Left lung (tissue), 10 donors: ENCODE results near the gene MLPH. TPM values are rescaled to one million over a fixed set of nuclear protein-coding genes. Genes with fewer than 3 reads are reported as not detected.

Experiments
- ATAC-seq: fragments of 200-7000 bp; cut with Tn5 transposase; one replicate; pipeline ENCODE4 v1.9.1; 2020; ENCODE audit warnings: moderate library complexity
- DNase-seq, 4 donors: peaks; one replicate each; pipeline ENCODE4 v3.0.0-alpha.2; 2013 to 2020
- H3K27ac ChIP-seq, 2 donors: fragments of 200-600 bp; sonication (generic) in 1 of 2; one replicate each; pipeline versions ENCODE4 v1.5.0 to v1.8.0; 2020 to 2021
- H3K27me3 ChIP-seq, 2 donors: fragments of 200-600 bp; sonication (generic) in 1 of 2; one replicate each; pipeline versions ENCODE4 v1.5.0 to v1.8.0; 2020 to 2021
- H3K36me3 ChIP-seq, 2 donors: fragments of 200-600 bp; sonication (generic) in 1 of 2; one replicate each; pipeline versions ENCODE4 v1.5.0 to v1.8.0; 2020 to 2021
- H3K4me1 ChIP-seq, 2 donors: fragments of 200-600 bp; one replicate each; pipeline ENCODE4 v1.8.0; 2021
- H3K4me3 ChIP-seq, 2 donors: fragments of 200-600 bp; sonication (generic) in 1 of 2; one replicate each; pipeline versions ENCODE4 v1.5.0 to v1.8.0; 2020 to 2021; ENCODE audit warnings: mild to moderate bottlenecking in 1 of 2
- H3K9me3 ChIP-seq, 2 donors: fragments of 200-600 bp; sonication (generic) in 1 of 2; one replicate each; pipeline versions ENCODE4 v1.5.0 to v1.8.0; 2020 to 2021
- intact Hi-C, 2 donors: fragments of 100-400 bp; cut with DNase I; formaldehyde crosslinking; loops; one replicate each; pipeline versions ENCODE4 v1.11.2 to v1.14.2; 2022
- polyA plus RNA-seq, 6 donors: library from polyadenylated mRNA; unstranded; fragments of 120-200 nt; gene quantifications; one replicate each; pipeline ENCODE4 v1.2.1, GENCODE V29; 2013; ENCODE audit not compliant: insufficient read length in 6 of 6
- total RNA-seq, 2 donors: library from RNA; stranded (reverse); fragmentation: NEBNext Ultra II Directional; extraction: Animal tissue kit (Norgen Biotek cat#: 25700); gene quantifications; one replicate each; pipeline ENCODE4 v1.2.1, GENCODE V29; 2021
- TF ChIP-seq, protein P1 (sequence below), 2 donors: fragments of 200-600 bp; sonication (generic) in 1 of 2; IDR thresholded peaks; one replicate each; pipeline versions ENCODE4 v1.5.0 to v1.8.0; 2021; ENCODE audit warnings: antibody characterized with exemption in 2 of 2
- donor health status: DM: no; HTN: yes; CAD: no.
- donor health status: DM: no; HTN: no; CAD: no.

MLPH gene
- total and polyA plus RNA-seq, 8 donors = 1.9 to 296 (median 3.2) TPM

DNA sequence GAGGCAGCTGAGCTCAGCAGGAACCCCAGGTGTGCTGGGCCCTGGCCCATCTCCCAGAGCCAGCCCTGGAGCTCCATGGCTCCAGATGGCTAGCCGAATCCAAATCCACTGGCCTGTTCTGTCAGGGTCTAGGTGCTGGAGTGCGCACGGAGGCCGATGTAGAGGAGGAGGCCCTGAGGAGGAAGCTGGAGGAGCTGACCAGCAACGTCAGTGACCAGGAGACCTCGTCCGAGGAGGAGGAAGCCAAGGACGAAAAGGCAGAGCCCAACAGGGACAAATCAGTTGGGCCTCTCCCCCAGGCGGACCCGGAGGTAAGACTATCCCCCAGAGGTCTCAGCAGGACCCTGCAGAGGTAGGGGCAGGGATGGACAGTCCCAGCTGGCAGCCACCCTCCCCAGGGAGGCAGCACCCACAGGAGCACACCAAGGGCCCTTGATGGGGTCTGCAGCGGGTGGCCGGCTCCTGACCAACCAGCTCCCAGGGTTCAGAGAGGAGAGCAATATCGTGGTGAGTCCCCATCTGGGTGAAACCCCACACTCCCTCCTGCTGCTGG, 53.2 kb downstream of the MLPH start:
- Histone ChIP-seq H3K4me1 (peaks cover 0 to 11% of the 10 kb centered on the region in 2 donors), H3K27ac (no peak overlapping the region), H3K9me3 (no peaks in the 10 kb centered on the region), H3K36me3 (peaks cover 0 to 46% of the 10 kb centered on the region in 2 donors), H3K4me3 (no peak overlapping the region), H3K27me3 (no peaks in the 10 kb centered on the region)
- TF ChIP-seq, protein P1, sequence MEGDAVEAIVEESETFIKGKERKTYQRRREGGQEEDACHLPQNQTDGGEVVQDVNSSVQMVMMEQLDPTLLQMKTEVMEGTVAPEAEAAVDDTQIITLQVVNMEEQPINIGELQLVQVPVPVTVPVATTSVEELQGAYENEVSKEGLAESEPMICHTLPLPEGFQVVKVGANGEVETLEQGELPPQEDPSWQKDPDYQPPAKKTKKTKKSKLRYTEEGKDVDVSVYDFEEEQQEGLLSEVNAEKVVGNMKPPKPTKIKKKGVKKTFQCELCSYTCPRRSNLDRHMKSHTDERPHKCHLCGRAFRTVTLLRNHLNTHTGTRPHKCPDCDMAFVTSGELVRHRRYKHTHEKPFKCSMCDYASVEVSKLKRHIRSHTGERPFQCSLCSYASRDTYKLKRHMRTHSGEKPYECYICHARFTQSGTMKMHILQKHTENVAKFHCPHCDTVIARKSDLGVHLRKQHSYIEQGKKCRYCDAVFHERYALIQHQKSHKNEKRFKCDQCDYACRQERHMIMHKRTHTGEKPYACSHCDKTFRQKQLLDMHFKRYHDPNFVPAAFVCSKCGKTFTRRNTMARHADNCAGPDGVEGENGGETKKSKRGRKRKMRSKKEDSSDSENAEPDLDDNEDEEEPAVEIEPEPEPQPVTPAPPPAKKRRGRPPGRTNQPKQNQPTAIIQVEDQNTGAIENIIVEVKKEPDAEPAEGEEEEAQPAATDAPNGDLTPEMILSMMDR (IDR thresholded peaks at IDR 0.05) = no peak
- intact Hi-C loops = no loop called here
- no peak for DNase-seq
- ATAC-seq = no peak

DNA sequence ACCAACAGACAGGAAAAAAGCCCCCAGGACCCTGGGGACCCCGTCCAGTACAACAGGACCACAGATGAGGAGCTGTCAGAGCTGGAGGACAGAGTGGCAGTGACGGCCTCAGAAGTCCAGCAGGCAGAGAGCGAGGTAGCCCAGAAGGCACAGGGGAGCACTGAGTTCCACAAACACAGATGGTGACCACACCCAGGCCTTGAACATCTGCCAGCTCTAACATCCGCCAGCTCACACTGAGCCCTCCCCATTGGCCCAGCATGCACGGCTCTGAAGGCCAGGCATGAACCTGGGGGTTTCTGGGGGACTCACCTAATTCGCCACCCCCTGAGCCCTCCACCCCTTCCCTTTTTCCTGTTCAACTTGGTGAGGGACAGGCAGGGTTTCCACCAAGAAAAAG, 53.8 kb downstream of the MLPH start:
- intact Hi-C loops = no loop called here
- DNase-seq (peak in 1 of 4 donors; percentile 24), ATAC-seq (peak; percentile 50)
- H3K4me3 ChIP-seq = no peak overlapping the region
- peaks cover 0 to 45% of the 10 kb centered on the region in 2 donors for H3K36me3 ChIP-seq
- no peak overlapping the region for H3K27ac ChIP-seq
- H3K4me1 ChIP-seq = peaks cover 0 to 11% of the 10 kb centered on the region in 2 donors
- TF ChIP-seq, protein P1 (IDR thresholded peaks at IDR 0.05) = no peak
- no peaks in the 10 kb centered on the region for H3K27me3 ChIP-seq
- H3K9me3 ChIP-seq = no peaks in the 10 kb centered on the region

DNA sequence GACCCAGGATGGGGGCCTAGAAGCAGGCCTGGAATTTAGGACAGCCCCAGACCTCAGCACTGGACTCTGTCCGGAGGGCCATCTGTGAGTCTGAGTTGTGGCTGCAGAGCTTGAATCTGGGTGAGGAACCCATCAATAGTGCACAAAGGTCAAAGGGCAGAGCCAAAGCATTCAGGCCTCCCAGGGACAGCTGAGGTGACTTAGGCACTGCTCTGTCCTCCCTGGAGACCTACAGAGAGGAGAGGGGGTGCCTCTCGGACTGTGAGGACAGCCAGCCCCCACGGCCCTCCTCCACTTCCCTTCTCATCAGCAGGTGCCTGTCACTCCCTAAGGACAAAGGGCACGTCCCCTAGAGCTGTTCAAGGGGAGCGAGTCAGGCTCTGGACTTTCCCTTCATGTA, 54.2 kb downstream of the MLPH start:
- Histone ChIP-seq H3K4me3 (no peak overlapping the region), H3K27ac (no peak overlapping the region), H3K27me3 (no peaks in the 10 kb centered on the region), H3K4me1 (peaks cover 0 to 11% of the 10 kb centered on the region in 2 donors), H3K36me3 (peaks cover 0 to 41% of the 10 kb centered on the region in 2 donors), H3K9me3 (no peaks in the 10 kb centered on the region)
- DNase-seq (no peak), ATAC-seq (no peak)
- TF ChIP-seq, protein P1 (IDR thresholded peaks at IDR 0.05) = no peak
- intact Hi-C loops = no loop called here

DNA sequence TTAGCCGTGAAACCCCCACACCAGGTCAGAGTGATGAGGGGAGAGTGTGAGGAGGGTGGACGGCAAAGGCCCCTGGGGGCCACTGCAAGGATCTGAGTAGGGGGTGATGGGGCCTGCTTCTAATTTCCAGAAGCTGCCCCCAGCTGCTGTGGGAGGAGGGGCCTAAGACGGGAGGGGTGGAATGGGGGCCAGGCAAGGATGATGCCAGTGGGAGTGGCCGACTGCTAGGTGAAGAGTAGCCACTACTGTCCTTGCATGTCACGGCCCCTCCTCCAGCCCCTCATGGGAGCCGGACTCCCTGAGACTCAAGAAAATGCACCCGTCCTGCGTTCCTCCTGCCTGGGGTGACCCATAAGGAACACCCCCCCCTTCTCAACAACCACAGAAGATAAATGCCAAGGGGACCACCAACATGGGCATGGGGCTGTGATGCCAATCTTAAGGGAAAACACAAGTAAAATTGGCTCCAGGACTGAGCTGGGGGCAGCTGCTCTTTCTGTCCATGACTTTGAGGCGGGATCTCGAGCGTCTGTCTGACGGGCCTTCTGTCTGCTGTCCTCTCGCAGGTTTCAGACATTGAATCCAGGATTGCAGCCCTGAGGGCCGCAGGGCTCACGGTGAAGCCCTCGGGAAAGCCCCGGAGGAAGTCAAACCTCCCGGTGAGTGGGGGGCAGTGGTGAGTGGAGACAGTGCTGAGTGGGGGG, 55.1 kb downstream of the MLPH start:
- no peak overlapping the region for H3K4me3 ChIP-seq
- ATAC-seq (no peak), DNase-seq (no peak)
- H3K9me3 ChIP-seq = no peaks in the 10 kb centered on the region
- no peaks in the 10 kb centered on the region for H3K27me3 ChIP-seq
- H3K27ac ChIP-seq = no peak overlapping the region
- TF ChIP-seq, protein P1 (IDR thresholded peaks at IDR 0.05) = no peak
- intact Hi-C loops = no loop called here
- peaks cover 0 to 11% of the 10 kb centered on the region in 2 donors for H3K4me1 ChIP-seq
- H3K36me3 ChIP-seq = peaks cover 0 to 36% of the 10 kb centered on the region in 2 donors

DNA sequence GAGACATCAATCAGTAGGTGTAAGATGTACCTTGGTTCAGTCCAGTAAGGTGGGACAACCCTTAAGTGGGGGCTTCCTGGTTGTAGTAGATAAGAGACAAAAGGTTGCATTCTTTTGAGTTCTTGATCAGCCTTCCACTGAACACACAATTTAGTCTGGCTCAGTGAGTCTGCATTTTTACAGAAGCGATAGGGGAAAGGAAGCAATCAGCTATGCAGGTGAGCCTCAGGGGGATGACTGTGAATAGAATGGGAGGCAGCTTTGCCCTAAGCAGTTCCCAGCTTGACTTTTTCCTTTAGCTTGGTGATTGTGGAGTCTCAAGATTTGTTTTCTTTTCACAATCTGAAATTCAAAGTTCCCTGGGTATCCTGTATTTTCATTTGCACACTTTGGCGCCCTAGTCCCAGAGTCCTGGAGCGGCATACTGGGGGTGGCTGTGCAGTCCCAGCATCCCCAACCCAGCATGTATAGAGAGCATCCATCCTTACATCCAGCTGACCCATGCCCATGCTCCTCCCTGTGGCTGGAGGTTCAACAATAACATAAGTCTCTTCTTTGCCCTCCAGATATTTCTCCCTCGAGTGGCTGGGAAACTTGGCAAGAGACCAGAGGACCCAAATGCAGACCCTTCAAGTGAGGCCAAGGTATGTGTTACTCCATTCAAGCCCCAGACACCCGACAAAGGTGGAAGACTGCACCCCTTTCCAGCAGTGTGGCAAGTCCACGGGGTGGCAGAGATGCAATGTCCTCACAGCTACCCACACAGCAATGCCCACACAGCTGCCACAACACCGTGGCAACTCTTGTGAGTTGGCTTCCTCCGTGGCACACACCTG, 59.2 kb downstream of the MLPH start:
- intact Hi-C loops = no loop called here
- peaks cover 0 to 41% of the 10 kb centered on the region in 2 donors for H3K36me3 ChIP-seq
- no peak overlapping the region for H3K27ac ChIP-seq
- DNase-seq (no peak), ATAC-seq (peak; percentile 28)
- TF ChIP-seq, protein P1 (IDR thresholded peaks at IDR 0.05) = no peak
- no peaks in the 10 kb centered on the region for H3K4me1 ChIP-seq
- no peaks in the 10 kb centered on the region for H3K27me3 ChIP-seq
- H3K4me3 ChIP-seq = no peak overlapping the region
- H3K9me3 ChIP-seq = no peaks in the 10 kb centered on the region
